ENCODE data around the gene A4GNT. TPM values are rescaled to one million over a fixed set of nuclear protein-coding genes. Genes with fewer than 3 reads are reported as not detected.
A peak's percentile ranks its signal among the peaks of the same experiment; 100 is the strongest.

Gene A4GNT
- total RNA-seq, result 10 to 100 TPM in 3 of 5 donors, 1 to 10 TPM in 1, not detected in 1; 5.4 to 19.8 (median 15.7) TPM
- polyA plus RNA-seq, result 1 to 10 TPM in 1 of 3 donors, under 1 TPM in 2; 0.62 to 7.2 (median 0.76) TPM
- long read RNA-seq, donor 1, result 0 reads
- long read RNA-seq, donor 2, result 0 reads
- long read RNA-seq, donor 3, partial matches to known transcripts, result 0 of 2 reads
- long read RNA-seq, donor 3, other reads (novel, unspliced or antisense), result 0 of 2 reads
- long read RNA-seq, donor 4, result 0 reads
- long read RNA-seq, donor 5, partial matches to known transcripts, result 0 of 1 reads
- long read RNA-seq, donor 5, other reads (novel, unspliced or antisense), result 0 of 1 reads
- long read RNA-seq, donor 6, result 0 reads
- long read RNA-seq, donor 7, partial matches to known transcripts, result 0 of 3 reads
- long read RNA-seq, donor 7, other reads (novel, unspliced or antisense), result 0 of 3 reads
- long read RNA-seq, donor 8, partial matches to known transcripts, result 0 of 2 reads
- long read RNA-seq, donor 8, other reads (novel, unspliced or antisense), result 0 of 2 reads
- long read RNA-seq, donor 9, partial matches to known transcripts, result 7 of 7 reads
- long read RNA-seq, donor 9, other reads (novel, unspliced or antisense), result 0 of 7 reads
- long read RNA-seq, donor 10, partial matches to known transcripts, result 0 of 1 reads
- long read RNA-seq, donor 10, other reads (novel, unspliced or antisense), result 0 of 1 reads

DNA sequence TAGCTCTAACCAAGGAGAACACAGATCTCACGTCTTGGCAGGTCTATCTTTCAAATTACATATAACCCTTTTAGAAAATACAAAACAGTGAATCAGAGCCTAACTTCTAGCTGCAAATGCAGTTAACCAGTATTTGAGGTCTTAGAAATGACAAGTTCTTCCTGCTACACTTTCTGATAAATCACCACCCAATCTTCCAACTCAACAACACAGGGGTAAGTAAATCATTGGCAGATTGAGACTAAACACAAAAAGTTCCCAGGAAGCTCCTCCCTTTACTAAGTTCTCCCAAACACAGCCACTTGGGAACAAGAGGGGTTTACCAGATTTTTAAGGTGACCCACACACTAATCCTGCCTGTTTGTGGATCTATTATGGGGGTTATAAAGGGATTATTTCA, at the start of gene A4GNT:
Gene A4GNT, minus strand, starts transcription at position 152 of the 400 bp plus-strand sequence. CDS start 1,134 bp downstream, outside the sequence.
- peak in 1 of 2 donors; percentile 22 for DNase-seq
- no peaks in the 10 kb centered on the region for H3K9me3 ChIP-seq
- H3K4me1 ChIP-seq, result peaks cover 12 to 51% (median 18%) of the 10 kb centered on the region in 4 donors
- H3K36me3 ChIP-seq, result no peaks in the 10 kb centered on the region
- TF ChIP-seq, protein P1, sequence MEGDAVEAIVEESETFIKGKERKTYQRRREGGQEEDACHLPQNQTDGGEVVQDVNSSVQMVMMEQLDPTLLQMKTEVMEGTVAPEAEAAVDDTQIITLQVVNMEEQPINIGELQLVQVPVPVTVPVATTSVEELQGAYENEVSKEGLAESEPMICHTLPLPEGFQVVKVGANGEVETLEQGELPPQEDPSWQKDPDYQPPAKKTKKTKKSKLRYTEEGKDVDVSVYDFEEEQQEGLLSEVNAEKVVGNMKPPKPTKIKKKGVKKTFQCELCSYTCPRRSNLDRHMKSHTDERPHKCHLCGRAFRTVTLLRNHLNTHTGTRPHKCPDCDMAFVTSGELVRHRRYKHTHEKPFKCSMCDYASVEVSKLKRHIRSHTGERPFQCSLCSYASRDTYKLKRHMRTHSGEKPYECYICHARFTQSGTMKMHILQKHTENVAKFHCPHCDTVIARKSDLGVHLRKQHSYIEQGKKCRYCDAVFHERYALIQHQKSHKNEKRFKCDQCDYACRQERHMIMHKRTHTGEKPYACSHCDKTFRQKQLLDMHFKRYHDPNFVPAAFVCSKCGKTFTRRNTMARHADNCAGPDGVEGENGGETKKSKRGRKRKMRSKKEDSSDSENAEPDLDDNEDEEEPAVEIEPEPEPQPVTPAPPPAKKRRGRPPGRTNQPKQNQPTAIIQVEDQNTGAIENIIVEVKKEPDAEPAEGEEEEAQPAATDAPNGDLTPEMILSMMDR (IDR thresholded peaks at IDR 0.05), result no peak
- TF ChIP-seq POLR2AphosphoS5 (IDR thresholded peaks at IDR 0.05) (no peak), POLR2A (IDR thresholded peaks at IDR 0.05) (no peak), EP300 (IDR thresholded peaks at IDR 0.05) (no peak)
- intact Hi-C loops (cut with DNase I; ENCODE audit: low total_unique reads), result no loop called here
- 32 to 54% (median 40%) methylated on average over 1 of the region's 1 CpG for WGBS, 5 donors
- peak within 1 kb of the TSS in 2 of 4 donors; percentile 2 to 44 for H3K4me3 ChIP-seq
- peak within 1 kb of the TSS in 2 of 5 donors; percentile 30 to 34 for H3K27ac ChIP-seq
- H3K27me3 ChIP-seq, result no peaks in the 10 kb centered on the region

DNA sequence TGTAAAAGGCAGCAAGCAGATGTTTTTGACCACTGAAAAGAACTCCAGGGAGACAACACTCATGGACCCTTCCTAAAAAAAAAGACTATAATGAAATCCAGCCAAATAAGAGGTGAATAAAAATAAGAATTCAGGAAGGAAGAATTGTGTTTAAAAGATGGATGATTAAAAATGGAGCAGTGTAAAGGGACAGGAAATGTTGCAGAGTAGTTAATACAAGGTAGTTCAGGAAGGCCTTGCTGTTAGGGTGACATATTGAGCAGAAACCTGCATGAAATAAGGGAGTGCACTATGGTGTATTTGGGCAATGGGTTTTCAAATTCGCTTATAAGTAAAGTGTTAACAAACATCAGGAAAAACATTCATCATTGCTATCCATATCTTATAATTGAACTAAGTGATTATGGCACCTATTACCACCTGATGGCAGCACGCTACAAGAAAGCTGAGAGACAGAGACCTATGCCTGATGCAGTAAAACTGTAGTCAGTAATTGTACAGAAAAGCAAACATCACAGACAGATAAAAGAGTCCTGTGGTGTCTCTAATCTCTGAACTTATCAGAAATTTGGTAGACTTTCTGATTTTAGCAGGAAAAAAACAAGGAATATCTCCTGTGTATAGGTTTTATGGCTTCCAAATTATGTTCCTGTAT, 48.3 kb upstream of the A4GNT start:
- Histone ChIP-seq H3K9me3 (no peaks in the 10 kb centered on the region), H3K27me3 (peaks cover 0 to 7% (median 0%) of the 10 kb centered on the region in 3 donors), H3K4me1 (peaks cover 0 to 5% (median under 1%) of the 10 kb centered on the region in 4 donors), H3K36me3 (no peaks in the 10 kb centered on the region), H3K27ac (no peak overlapping the region), H3K4me3 (no peak overlapping the region)
- peak in 1 of 2 donors; percentile 60 for DNase-seq
- intact Hi-C loops (cut with DNase I; ENCODE audit: low total_unique reads), result no loop called here
- 0 to 9% (median 6%) methylated on average over 2 of the region's 2 CpGs for WGBS, 5 donors
- TF ChIP-seq, protein P1 (IDR thresholded peaks at IDR 0.05), result peak in 2 of 7 experiments; percentile 19 to 43
- TF ChIP-seq EP300 (IDR thresholded peaks at IDR 0.05) (no peak), POLR2A (IDR thresholded peaks at IDR 0.05) (no peak)

DNA sequence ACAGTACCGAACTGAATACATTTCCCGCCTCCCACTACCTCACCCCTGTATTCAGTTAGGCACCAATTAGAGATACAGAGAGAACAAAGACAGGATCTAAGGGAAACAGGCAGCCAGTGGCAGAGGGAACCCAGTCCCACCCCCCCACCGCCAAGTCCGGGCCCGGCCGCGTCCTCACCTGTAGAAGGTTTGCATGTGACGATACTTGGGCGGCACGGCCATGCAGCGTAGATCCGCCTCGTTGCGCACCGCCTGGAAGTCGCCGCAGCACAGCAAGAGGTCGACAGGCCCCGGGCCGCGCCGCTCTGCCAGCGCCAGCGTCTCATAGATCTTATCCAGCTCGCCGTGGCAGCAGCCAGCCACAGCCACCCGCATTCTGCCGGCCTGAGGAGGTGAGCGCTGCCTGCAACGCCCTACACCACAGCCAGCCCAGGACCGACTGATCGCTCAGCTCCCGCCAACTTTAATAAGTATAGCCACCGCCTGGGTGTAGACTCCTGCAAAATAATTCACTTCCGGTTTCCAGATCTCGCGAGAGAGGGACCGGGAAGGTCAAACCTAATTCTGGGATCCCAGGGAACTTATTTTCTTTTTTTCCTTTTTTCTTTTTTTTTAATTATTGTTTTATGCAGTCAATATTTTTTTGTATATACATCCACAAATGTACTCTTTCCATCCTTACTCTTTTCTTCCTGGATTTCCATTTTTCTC, 42.4 kb upstream of the A4GNT start, which contains the start of gene DBR1:
Gene DBR1, minus strand, starts transcription at position 501 of the 711 bp plus-strand sequence. Its CDS starts 126 bp downstream, at position 375.
- intact Hi-C loops (cut with DNase I; ENCODE audit: low total_unique reads), result no loop called here
- WGBS, 5 donors, result 0 to 1% (median 0%) methylated on average over 33 to 38 of the region's 38 CpGs
- H3K27me3 ChIP-seq, result no peaks in the 10 kb centered on the region
- peak; percentile 75 to 95 for DNase-seq
- H3K27ac ChIP-seq, result peak within 1 kb of the TSS; percentile 71 to 91 (median 86)
- H3K4me1 ChIP-seq, result peaks cover 13 to 39% (median 27%) of the 10 kb centered on the region in 4 donors
- peak within 1 kb of the TSS; percentile 79 to 90 (median 86) for H3K4me3 ChIP-seq
- peaks cover 0 to 28% (median 21%) of the 10 kb centered on the region in 4 donors for H3K36me3 ChIP-seq
- TF ChIP-seq POLR2A (IDR thresholded peaks at IDR 0.05) (peak in 2 of 4 donors; percentile 58 to 73), POLR2AphosphoS5 (IDR thresholded peaks at IDR 0.05) (peak; percentile 44 to 90 (median 81)), EP300 (IDR thresholded peaks at IDR 0.05) (no peak)
- TF ChIP-seq, protein P1 (IDR thresholded peaks at IDR 0.05), result peak in 1 of 7 experiments; percentile 14
- H3K9me3 ChIP-seq, result no peaks in the 10 kb centered on the region

Data from stomach (tissue), 19 donors.